ENCODE results near the gene IL4R.

Gene IL4R

DNA sequence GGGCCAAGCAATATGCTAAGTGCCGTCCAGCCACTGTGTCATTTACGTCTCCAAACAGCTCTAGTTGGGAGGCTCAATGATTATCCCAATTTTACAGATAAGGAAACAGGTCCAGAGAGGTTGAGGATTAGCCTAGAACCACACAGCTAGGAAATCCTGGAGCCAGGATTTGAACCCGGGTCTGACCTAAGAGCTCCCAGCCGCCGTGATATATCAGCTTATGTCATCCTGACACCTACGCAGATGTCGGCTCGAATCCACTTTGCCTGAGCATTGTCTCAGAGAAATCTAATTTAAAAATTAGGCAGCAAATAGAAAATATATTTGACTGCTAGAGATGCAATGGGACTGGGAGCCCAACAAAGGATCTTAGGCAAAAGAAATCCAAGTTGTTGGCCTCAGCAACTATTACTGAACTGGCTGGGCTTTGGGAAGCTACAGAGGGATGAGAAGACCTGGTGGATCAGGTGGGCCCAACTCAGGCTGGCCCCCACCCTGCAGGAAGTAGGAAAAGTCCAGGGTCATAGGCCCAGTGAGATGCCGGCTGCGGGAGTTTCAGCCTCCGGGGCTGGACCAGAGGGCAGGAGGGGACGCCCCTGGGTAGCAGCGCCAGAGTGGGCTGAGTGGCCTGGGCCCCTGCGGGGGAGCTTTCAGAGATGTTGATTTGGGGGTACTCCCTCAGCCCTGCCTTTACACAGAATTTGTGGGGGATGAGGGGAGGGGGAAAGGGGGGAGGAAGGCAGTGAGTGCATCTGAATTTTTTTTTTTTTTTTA, 53.1 kb downstream of the IL4R start:
- H3K4me3 ChIP-seq (ENCODE audit: low read depth, low read length), result no peak overlapping the region
- DNase-seq (ENCODE audit: low read depth, low spot score), result no peak
- in situ Hi-C loops (cut with HindIII; ENCODE audit: low sequenced_read_pairs), result no loop called here
- TF ChIP-seq, protein P1, sequence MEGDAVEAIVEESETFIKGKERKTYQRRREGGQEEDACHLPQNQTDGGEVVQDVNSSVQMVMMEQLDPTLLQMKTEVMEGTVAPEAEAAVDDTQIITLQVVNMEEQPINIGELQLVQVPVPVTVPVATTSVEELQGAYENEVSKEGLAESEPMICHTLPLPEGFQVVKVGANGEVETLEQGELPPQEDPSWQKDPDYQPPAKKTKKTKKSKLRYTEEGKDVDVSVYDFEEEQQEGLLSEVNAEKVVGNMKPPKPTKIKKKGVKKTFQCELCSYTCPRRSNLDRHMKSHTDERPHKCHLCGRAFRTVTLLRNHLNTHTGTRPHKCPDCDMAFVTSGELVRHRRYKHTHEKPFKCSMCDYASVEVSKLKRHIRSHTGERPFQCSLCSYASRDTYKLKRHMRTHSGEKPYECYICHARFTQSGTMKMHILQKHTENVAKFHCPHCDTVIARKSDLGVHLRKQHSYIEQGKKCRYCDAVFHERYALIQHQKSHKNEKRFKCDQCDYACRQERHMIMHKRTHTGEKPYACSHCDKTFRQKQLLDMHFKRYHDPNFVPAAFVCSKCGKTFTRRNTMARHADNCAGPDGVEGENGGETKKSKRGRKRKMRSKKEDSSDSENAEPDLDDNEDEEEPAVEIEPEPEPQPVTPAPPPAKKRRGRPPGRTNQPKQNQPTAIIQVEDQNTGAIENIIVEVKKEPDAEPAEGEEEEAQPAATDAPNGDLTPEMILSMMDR (IDR thresholded peaks at IDR 0.05; ENCODE audit: low read depth, low read length), result no peak

DNA sequence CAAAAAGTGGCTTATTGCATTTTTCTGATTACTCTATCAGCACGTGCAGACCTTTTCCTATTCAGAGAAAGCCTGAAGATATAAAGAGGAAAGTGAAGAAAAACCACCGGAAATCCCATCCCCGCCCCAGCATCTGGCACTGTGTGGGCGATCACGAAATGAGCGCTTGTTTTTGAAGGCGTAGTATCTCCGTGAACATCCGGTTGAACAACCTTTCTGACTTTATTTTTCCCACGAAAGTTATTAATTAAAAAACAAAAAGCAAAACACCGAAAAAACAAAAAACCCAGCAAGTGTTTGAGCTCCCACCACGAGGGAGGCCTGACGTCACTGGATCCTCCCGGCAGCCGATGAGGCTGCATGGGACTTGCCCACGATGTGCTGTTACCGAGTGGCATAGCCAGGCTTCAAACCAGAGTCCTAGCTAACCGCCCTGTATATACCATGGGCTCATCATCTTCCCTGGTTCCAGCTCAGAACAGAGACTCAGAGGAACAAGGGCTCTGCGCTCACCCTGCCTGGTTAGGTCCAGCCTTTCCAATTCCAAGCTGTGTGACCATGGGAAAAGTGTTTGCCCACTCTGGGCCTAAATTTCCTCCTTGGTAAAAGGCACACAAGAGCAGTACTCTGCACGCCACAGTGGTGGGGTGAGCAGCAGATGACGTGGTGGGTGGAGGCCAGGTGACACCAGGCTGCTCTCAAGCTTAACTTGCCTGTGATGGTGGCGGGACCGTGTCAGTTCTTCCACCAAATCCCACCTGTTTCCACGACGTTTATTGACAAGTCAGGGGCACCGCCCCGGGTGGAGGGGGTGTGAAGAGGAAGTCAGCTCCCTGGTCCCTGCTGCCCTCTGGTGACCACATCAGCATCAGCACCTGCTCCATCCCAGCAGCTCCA, 53.9 kb downstream of the IL4R start:
- TF ChIP-seq, protein P1 (IDR thresholded peaks at IDR 0.05; ENCODE audit: low read depth, low read length), result peak; percentile 84
- in situ Hi-C loops (cut with HindIII; ENCODE audit: low sequenced_read_pairs), result no loop called here
- peak; percentile 61 for DNase-seq (ENCODE audit: low read depth, low spot score)
- H3K4me3 ChIP-seq (ENCODE audit: low read depth, low read length), result no peak overlapping the region

DNA sequence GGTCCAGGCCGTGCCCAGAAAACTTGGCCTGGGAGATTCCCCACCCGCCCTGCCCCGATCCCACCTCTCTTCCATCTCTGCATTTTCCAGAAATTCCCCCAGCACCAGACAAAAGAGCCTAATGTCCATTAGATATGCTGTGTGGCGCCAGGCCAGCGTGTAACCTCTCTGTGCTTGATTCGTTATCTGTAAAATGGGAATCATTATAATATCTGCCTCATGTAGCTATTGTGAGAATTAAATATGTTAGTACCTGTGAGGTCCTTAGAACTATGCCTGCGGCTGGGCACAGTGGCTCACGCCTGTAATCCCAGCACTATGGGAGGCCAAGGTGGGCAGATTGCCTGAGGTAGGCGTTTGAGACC, 54.6 kb downstream of the IL4R start:
- in situ Hi-C loops (cut with HindIII; ENCODE audit: low sequenced_read_pairs), result no loop called here
- DNase-seq (ENCODE audit: low read depth, low spot score), result no peak
- TF ChIP-seq, protein P1 (IDR thresholded peaks at IDR 0.05; ENCODE audit: low read depth, low read length), result no peak
- H3K4me3 ChIP-seq (ENCODE audit: low read depth, low read length), result no peak overlapping the region

DNA sequence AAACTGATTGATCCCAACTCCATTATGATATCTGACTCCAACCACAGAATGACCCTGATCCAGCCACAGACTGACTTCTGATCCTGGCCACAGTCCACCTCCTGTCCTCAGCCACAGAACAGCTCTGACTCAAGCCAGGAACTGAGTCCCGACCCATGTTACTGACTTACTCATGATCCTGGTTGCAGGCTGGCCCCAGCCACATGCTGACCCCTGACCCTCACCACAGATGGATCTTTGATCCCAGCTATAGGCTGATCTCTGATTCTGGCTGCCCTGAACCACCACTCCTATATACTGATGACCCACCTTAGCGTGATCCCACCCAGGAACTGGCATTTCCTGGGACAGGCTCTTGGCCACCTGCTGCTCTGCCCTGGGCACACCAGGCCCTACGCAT, 56.0 kb downstream of the IL4R start:
- in situ Hi-C loops (cut with HindIII; ENCODE audit: low sequenced_read_pairs), result no loop called here
- DNase-seq (ENCODE audit: low read depth, low spot score), result peak; percentile 41
- TF ChIP-seq, protein P1 (IDR thresholded peaks at IDR 0.05; ENCODE audit: low read depth, low read length), result no peak
- no peak overlapping the region for H3K4me3 ChIP-seq (ENCODE audit: low read depth, low read length)

DNA sequence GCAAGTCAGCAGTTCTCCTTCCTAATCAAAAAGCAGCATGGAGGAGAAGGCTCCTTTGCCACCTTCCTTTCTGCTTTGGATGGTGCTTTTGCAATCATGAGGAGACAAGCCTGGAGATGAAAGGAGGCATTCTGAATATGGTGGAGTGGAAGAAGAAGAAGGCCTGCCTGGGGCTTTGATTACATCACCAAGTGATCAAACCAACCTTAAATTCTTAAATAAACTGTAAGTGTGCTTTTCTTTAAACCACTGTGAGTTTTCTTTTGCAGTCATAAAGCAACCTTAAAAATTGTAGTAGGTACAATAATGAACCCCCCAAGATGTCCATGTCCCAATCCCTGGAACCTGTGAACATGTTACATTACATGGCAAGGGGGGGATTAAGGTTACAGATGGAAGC, 56.5 kb downstream of the IL4R start:
- no peak overlapping the region for H3K4me3 ChIP-seq (ENCODE audit: low read depth, low read length)
- in situ Hi-C loops (cut with HindIII; ENCODE audit: low sequenced_read_pairs), result no loop called here
- TF ChIP-seq, protein P1 (IDR thresholded peaks at IDR 0.05; ENCODE audit: low read depth, low read length), result no peak
- DNase-seq (ENCODE audit: low read depth, low spot score), result no peak

DNA sequence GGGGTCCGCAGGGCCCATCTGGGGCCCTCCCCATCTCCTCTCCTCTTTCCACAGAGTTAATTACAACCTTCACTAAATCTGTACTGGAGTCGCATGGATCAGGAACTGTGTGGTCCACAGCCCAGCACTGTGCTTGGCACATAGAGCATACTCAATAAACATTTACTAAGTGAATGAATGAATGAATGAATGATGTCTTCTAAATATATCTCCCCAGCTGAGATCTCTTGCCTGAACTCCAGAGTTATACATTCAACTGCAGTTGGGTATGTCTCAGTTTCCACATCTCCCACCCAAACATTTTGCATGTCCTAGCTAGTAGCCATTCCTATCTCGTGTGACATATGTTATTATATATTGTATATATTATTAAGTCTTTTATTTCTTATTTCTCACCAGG, 59.5 kb downstream of the IL4R start:
- in situ Hi-C loops (cut with HindIII; ENCODE audit: low sequenced_read_pairs), result no loop called here

More for the DNA sequence above, 59.5 kb downstream of the IL4R start:
- TF ChIP-seq, protein P1 (IDR thresholded peaks at IDR 0.05; ENCODE audit: low read depth, low read length), result no peak
- H3K4me3 ChIP-seq (ENCODE audit: low read depth, low read length), result no peak overlapping the region
- no peak for DNase-seq (ENCODE audit: low read depth, low spot score)
